NCI-H1694 (cell line): Measurements from ENCODE around the gene ZNF45.
"Not testable (repeated sequence)": the region's sequence is repeated elsewhere in the genome, so short reads cannot be mapped to it uniquely, and the experiment has no call there.

Source experiments
- DNase-seq: peaks from one replicate; lab custom pipeline; 2025; lab: John Stamatoyannopoulos, UW

Gene ZNF45

DNA sequence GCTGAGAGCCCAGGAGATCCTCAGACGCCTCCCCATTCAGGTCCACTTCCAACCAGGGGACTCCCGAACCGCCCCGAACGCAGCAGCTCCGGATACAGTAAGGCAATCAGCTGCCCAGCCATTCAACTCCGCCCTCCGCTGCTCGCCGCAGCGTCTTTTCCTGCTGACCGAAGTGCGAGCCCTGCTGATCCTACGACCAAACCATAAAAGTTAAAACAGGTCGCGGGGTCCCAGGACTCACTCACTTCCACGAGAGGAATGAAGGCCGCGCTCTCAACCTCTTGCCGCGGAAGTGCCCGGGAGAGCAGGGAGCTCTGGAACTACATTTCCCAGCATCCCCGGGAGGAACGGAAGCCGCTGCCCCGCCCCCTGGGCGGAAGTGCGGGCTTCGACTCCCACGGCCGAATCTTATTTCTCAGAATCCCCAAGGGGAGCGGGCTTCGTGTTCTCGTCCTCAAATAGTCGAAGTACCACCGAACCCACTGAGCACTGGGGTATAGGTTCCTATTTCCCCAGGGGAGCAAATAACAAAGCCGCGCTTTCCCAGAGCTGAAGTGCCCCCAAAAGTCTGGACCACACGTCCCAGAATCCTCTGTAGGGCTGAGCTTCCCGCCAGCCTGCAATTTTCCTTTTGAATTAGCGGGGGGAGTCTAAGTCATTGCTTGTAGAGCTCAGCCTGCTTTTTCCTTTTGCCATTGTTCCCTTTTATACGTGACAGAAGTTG lies at the start of gene ZNF45:
Gene ZNF45, minus strand, starts transcription at position 298 of the 724 bp plus-strand sequence. CDS start 13,097 bp downstream, outside the sequence.
- peak; percentile 80 for DNase-seq

DNA sequence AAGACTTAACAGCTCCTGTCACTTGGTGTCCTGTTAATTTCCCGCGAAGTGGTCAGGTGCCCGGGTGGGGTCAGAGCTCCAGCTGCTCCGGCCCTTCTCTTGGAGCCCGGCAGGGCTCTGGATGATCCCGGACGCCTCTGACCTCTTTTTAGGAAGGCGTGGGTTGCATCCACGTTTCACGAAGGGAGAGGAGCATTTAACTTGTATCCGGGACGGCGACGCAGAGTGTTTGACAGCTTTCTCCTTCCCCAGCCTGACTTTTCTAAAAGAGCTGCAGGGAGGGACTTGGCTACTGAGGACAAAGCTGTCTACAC lies 49.6 kb upstream of the ZNF45 start:
- DNase-seq: no peak

DNA sequence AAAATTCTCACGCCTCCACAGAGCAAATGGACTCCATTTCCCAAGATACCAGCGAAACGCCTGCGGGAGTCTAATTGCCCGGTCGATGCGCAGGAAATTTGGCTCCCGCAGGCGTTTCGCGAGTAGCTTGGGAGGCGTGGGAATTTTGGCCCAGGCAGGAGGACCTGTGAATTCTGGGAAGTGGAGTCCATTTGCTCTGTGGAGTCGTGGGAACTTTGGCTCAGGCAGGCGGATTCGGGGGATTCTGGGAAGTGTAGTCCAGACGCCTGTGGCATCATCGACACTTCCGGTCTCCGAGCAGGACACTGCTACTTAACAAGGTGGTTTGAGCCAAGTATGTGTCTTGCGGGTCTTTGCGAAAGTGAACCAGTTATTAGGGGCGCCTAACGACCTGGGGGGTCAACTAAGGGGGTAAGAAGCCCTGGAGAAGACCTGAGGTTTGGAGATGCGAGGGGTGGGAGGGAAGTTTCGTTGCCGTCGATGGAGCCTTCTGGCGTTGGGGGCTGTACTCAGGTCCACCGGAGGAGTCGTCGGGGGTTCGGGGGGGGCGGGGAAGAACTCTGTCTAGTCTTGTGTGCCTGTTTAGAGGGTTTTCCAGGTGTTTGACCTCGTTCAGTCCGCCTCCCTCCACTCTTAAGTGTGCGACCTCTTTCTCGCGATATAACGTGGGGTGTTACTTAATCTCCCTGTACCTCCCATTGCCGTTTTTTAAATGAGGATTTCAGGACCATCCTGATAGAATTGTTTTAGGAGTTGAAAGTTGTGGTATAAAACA lies 49.0 kb upstream of the ZNF45 start, which contains the start of gene ZNF155:
Gene ZNF155, plus strand, starts transcription at position 277 of the 775 bp plus-strand sequence. CDS start 4,356 bp downstream, outside the sequence.
- DNase-seq: peak; percentile 93

DNA sequence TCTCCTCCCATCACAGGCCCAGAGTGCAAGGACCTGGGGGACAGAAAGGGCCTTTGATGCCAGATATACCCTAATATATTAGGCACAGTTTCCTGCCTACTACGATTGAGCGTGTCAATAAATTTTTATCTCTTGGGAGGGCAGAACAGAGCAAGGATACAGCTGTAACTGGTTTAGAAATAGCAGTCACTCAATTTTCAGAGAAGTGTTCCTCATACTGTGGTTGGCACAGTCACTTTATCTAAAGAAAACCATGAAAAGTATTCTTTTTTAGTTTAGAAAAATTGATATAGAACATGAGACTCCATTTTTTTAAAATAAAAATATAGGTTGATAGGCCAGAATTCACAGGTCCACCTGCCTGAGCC lies 48.4 kb upstream of the ZNF45 start:
- no peak for DNase-seq

DNA sequence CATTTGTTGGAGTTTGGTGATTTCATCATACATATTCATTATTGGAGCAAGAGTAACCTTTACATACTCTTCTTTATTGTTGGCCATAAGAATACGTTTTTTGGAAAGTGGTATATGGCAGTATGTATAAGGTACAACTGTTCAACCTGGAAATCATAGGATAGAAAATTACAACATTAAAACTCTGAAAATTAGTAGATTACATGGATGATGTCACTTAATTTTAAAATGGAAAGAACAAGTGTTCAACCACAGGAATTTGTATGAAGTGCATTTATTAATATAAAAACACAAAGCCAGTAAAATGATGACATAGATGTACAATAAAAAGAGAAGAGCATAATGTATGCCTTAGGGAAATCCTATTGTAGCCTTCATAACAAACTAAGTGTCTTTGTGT lies 41.6 kb upstream of the ZNF45 start:
- no peak for DNase-seq

DNA sequence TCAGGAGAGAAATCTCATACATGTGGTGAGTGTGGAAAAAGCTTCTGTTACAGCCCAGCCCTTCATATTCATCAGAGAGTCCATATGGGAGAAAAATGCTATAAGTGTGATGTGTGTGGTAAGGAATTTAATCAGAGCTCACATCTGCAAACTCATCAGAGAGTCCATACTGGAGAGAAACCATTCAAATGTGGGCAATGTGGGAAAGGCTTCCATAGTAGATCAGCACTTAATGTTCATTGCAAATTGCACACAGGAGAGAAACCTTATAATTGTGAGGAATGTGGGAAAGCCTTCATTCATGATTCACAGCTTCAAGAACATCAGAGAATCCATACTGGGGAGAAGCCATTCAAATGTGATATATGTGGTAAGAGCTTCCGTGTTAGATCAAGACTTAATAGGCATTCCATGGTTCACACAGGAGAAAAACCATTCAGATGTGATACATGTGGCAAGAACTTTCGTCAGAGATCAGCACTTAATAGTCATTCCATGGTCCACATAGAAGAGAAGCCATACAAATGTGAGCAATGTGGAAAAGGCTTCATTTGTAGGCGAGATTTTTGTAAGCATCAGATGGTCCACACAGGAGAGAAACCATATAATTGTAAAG lies 31.1 kb upstream of the ZNF45 start:
- no peak for DNase-seq

DNA sequence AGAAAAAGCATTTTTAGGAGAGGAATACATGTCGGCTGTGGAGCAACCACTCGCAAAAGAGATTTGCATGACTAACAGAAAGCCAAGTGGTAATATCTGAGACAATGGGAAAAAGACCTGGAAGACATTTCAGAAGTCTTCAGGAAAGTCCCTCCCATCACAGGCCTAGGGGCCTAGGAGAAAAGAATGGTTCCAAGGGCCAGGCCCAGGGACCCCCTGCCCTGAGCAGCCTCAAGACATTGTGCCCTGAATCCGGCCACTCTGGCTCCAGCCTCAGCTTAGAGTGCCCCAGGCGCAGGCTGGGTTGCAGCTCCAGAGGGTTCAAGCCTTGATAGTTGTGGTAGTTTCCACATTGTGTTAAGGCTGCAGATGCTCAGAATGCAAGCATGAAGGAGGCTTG lies 25.3 kb upstream of the ZNF45 start:
- DNase-seq: no peak

DNA sequence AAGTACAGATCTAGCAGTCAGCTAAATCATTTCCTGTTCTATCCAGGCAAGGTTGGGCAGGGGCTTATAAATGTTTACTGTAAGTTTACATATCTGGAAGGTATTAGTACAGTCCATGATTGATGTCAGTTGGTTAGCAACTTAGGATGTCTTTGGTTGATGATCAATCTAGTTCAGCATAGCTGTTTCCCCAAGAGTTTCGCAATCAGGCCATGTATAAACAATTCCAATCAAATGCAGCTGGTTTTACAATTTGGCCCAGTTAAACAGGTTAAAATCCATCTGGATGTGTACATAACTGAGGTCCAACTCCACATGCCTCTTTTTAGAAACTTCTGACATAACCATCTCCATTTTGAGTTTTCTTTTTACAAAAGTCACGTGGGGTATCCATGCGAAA lies 22.8 kb upstream of the ZNF45 start:
- DNase-seq: no peak

DNA sequence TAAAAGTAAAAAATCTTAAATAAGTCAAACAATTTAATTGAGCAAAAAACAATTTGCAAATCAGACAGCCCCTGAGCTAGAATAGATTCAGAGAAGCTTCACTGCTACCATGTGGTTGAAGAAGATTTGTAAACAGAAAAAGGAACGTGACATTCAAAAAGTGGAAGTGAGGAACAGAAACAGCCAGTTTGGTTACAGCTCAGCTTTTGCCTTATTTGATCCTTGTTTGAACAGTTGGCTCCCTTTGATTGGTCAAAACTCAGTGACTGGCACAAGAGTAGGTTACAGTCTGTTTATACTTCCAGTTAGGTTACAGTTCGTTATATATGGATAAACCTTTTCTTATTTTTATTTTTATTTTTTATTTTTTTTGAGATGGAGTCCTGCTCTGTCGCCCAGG lies 21.7 kb upstream of the ZNF45 start:
- DNase-seq: no peak

DNA sequence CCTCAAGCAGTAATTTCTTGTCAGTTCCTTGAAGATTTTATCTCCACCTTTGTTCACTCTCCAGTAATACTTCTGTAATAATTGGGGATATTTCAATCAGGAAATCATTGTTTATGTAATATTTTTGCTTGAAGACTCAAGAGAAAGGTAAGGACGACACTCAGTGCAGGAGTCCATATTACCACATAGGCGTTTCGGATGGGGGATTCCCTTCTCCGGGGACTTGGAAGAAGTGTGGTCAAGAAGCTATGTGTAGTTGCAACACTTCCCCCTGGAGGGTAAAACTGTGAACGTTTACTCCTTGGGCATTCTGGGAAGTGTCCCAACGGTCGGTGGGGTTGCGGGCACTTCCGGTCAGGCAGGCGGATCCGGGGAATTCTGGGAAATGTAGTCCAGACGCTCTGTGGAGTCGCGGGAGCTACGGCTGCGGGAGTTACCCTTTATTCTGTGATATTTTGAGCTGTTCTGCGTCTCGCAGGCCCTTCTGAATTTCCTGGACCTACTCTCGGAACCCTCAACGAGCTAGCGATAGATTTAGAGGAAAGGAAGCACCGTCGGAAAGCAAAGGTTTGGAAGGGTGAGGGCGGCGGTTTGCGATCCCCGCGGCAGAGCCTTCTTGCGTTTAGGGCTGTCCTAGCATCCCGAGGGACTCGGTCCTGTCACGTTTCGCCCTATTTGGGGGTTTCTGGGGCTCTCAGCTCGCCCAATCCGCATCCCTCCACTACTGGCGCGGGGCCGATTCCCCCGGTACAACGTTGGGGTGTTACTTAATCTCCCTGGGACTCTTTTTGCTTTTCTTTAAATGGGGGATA lies 16.0 kb upstream of the ZNF45 start, which contains the start of gene ZNF221:
Gene ZNF221, plus strand, starts transcription at position 395 of the 812 bp plus-strand sequence. CDS start 11,499 bp downstream, outside the sequence.
- peak; percentile 65 for DNase-seq

DNA sequence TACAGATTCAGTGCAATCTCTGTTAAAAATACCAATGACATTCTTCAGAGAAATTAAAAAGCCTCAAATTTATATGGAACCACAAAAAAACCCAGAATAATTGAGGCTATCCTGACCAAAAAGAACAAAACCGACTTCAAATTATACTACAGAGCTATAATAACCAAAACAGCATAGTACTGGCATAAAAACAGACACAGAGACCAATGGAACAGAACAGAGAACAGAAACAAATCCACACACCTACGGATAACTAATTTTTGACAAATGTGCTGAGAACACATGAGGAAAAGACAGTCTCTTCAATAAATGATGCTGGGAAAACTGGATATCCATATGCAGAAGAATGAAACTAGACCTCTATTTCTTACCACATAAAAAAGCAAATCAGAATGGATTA lies 14.7 kb upstream of the ZNF45 start:
- DNase-seq: not testable (repeated sequence)

DNA sequence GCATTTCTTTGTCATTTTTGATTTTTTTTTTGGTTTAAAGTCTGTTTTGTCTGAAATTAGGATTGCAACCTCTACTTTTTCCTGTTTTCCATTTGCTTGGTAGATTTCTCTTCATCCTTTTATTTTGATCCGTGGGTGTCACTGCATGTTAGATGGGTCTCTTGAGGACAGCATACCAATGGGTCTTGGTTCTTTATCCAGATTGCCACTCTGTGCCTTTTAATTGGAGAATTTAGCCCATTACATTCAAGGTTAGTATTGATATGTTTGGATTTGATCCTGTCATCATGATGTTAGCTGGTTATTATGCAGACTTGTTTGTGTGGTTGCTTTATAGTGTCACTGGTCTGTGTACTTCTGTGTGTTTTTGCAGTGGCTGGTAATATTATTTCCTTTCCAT lies 12.3 kb upstream of the ZNF45 start:
- DNase-seq: not testable (repeated sequence)

DNA sequence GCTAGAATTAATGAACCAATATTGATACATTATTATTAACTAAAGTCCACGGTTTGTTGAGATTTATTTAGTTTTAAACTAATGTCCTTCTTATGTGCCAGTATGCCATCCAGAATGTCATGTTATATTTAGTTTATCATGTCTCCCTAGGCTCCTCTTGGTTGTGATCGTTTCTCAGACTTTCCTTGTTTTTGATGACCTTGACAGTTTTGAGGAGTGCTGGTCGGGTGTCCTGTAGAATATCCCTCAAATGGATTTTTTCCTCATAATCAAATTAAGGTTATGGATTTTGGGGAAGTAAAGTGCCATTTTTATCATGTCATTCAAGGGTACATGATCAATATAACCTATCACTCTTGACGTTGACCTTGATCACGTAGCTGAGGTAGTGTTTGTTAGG lies 6.1 kb upstream of the ZNF45 start:
- no peak for DNase-seq

DNA sequence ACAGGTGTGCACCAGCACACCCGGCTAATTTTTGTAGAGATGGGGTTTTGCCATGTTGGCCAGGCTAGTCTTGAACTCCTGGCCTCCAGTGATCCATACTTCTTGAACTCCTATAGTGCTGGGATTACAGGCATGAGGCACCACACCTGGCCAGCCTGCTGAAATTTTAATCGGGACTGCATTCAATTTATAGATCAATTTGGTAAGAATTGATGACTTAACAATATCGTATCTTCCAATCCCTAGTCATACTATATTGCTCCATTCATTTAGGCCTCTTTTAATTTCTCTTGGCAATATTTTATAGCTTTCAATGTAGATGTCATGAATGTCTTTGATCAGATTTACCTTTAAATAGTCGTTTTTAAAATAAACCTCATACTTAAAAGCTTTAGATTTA lies 5.6 kb upstream of the ZNF45 start:
- DNase-seq: no peak

DNA sequence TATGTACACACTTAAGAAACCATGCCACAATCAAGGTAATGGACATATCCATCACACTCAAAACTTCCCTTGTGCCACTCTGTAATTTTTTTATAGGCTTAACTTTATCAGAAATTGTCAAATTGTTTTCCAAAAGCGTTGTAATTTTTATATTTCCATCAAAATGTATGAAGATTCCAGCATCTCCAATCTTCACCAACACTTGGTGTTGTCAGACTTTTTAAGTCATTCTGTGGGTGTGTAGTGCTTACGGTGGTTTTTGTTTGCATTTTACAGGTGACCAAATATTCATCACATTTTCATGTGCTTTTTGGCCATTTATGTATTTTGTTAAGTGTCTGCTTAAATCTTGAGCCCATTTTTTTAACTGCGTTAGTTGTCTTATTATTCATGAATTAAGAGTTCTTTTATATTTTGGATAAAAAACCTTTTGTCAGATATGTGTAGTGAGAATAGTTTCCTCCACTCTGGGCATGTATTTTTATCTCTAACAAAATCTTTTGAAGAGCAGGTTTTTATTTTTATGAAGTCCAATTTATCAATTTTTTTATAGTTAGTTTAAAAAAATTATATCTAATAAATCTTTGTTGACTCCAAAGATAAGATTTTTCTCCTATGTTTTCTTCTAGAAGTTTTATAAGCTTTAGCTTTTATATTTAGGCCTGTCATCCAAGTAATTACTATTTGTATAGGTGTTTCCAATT lies 4.6 kb upstream of the ZNF45 start:
- no peak for DNase-seq

DNA sequence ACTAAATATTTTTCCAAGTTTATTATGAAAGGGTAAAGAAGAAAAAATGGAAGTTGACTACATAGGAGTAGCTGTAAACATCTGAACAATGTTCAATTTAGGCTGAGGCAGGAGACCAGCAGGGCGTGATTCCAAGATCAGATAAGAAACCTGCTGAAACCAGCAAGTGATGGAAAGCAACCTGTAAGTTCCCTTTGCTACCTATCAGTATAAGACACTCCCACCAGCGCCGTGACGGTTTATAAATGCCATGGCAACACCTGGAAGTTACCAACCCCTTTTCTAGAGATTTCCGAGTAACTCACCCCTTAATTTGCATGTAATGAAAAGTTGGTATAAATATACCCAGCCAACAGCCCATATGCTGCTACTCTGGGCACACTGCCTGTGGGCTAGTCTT lies 1.1 kb upstream of the ZNF45 start:
- no peak for DNase-seq

DNA sequence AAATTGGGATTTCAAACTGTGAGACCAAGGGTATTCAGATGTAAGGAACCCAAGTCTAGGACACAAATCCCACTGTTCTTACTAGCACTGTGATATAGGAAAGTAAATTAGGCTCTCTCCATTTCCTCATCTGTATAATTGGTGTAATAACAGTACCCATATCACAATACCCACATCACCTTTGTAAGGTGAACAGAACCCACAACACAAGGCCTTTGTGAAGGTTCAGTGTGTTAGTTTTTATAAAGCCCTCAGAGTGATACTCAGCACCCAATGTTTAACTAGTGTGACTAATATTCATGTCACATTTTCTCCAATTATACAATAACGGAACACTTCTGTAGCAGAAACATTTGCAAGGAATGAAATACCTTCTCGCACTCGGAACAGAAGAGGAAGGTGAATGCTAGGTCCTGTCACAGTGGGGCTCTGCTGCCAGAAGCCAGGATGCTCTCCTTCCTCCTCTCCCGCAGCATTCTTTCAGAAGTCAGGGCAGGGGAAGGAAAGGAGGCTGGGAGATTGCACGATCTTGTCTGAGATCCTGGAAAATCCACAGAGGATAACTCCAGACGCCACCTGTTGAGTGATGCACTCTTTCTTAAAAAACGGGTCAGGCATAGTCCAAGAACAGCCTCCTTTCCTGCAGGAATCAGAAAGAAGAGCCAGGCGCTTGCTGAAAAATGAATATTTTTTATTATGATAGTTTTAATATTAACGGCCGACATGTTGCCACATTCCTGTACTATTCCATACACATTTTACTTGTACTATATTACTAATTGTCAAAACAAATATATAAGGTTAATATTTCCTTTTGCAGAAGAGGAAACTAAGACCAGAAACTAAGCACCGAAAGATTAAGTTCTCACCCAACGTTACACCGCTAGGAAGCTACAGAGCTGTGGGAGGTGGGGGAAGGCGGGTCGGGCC lies 762 bp downstream of the ZNF45 start:
- no peak for DNase-seq

DNA sequence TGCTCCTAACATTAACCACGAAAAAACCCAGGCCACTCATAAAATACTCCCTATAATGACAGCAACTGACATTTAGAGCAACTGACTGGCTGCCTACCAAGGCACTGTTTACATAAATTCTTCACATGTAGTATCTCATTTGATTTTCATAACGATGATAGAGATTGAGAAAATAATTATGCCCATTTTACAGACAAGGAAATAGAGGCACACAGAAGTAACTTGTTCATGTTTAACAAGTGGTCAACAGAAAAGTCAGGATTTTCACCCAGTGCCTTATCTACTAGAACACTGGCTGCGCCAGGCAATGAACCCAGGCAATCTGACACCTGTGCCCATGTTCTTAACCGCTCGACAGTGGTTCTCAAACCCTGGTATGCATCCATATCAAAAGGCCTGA lies 6.3 kb downstream of the ZNF45 start:
- no peak for DNase-seq

DNA sequence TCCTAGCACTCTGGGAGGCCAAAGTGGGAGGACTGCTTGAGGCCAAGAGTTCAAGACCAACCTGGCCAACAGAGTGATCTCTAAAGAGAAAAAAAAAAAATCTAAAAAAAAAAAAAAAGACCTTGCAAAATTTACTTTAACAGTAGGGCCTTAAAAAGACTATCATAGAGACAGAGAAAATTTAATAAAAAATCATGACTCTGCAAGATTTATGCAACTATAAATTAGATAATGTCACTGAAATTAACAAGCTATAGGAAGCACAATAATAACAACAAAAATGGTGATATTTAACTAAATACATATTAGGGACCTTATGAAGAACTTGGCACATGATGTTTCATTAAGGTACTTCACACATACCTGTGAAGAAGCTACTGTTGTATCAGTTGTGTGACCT lies 11.2 kb downstream of the ZNF45 start:
- DNase-seq: no peak

DNA sequence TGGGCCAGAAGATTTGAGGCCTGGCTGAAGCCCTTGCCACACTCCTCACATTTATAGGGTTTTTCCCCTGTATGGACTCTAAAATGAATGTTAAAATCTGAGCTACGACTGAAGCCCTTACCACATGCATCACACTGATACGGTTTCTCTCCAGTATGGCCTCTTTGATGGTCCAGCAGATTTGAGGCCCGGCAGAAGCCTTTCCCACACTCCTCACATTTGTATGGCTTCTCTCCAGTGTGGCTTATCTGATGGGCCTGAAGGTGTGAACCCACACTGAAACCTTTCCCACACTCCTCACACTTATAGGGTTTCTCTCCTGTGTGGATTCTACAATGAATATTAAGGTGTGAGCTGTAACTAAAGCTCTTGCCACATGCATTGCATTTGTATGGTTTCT lies 21.0 kb downstream of the ZNF45 start:
- no peak for DNase-seq
